ENCODE results near the gene NOL6.

- TF ChIP-seq CTCF (IDR thresholded peaks at IDR 0.05) (no peak), POLR2A (IDR thresholded peaks at IDR 0.05) (no peak)
These were observed 2.8 kb upstream of the NOL6 start for GRCh38 chr9:33476503-33476902.

Data from thyroid gland (tissue), 4 donors.